OCI-LY7 (cell line): ENCODE data around the gene CAPS. TPM values are rescaled to one million over a fixed set of nuclear protein-coding genes. Genes with fewer than 3 reads are reported as not detected.
A peak's percentile ranks its signal among the peaks of the same experiment; 100 is the strongest.

Source experiments
- BruUV-seq: library from RNA; stranded (reverse); fragments of 400-500 nt; replicated peaks from 2 replicates; lab custom pipeline; 2021; lab: Mats Ljungman, UMichigan
- CTCF ChIA-PET: fragments of 300-600 bp; sonication (Branson Sonifier 250); formaldehyde crosslinking; loops from one replicate; lab custom pipeline; 2022; ENCODE audit warnings: antibody characterized with exemption; ENCODE audit not compliant: unreplicated experiment; lab: Charles Lee
- POLR2A ChIA-PET: fragments of 300-600 bp; sonication (Branson Sonifier 250); formaldehyde crosslinking; loops from one replicate; lab custom pipeline; 2022; ENCODE audit warnings: antibody characterized with exemption; lab: Charles Lee
- DNase-seq: peaks from one replicate; pipeline ENCODE4 v3.0.0-alpha.2; 2015; ENCODE audit warnings: low spot score
- H2AFZ ChIP-seq: fragments of 200-600 bp; sonication (generic), shearing (Covaris generic); 2 replicates; pipeline ENCODE4 v1.6.1; 2014; ENCODE audit warnings: mild to moderate bottlenecking, antibody characterized with exemption, low read length, moderate library complexity
- H3K27ac ChIP-seq: fragments of 200-600 bp; sonication (generic); 2 replicates; pipeline ENCODE4 v1.5.1; 2014; ENCODE audit warnings: mixed run types, low read depth, mild to moderate bottlenecking, moderate library complexity, low read length, inconsistent platforms; ENCODE audit not compliant: poor library complexity, severe bottlenecking
- H3K36me3 ChIP-seq: fragments of 200-600 bp; sonication (generic); 2 replicates; pipeline ENCODE4 v1.6.1; 2014; ENCODE audit warnings: mild to moderate bottlenecking, antibody characterized with exemption, low read length, moderate library complexity, mixed read lengths; ENCODE audit not compliant: insufficient read depth
- H3K4me1 ChIP-seq: fragments of 200-600 bp; sonication (generic); 2 replicates; pipeline ENCODE4 v1.5.1; 2014; ENCODE audit warnings: mild to moderate bottlenecking, low read length; ENCODE audit not compliant: insufficient read depth, poor library complexity, severe bottlenecking
- H3K4me2 ChIP-seq: fragments of 200-600 bp; sonication (generic); 2 replicates; pipeline ENCODE4 v1.6.1; 2014; ENCODE audit warnings: mild to moderate bottlenecking, low read length
- H3K4me3 ChIP-seq: fragments of 200-600 bp; sonication (generic); 2 replicates; pipeline ENCODE4 v1.5.1; 2014; ENCODE audit warnings: mild to moderate bottlenecking, low read depth, low read length; ENCODE audit not compliant: poor library complexity, severe bottlenecking
- H3K79me2 ChIP-seq: fragments of 200-600 bp; sonication (generic); 2 replicates; pipeline ENCODE4 v1.6.1; 2016; ENCODE audit warnings: low read depth, mild to moderate bottlenecking, low read length, moderate library complexity, mixed read lengths; ENCODE audit not compliant: insufficient read depth
- H3K9me2 ChIP-seq: fragments of 200-600 bp; sonication (generic); 2 replicates; pipeline ENCODE4 v1.6.1; 2016; ENCODE audit warnings: mild to moderate bottlenecking, low read length, mixed read lengths; ENCODE audit not compliant: insufficient read depth
- H3K9me3 ChIP-seq: fragments of 200-600 bp; sonication (generic); 2 replicates; pipeline ENCODE4 v1.6.1; 2014; ENCODE audit warnings: mild to moderate bottlenecking, mixed run types, low read length, mixed read lengths
- H4K20me1 ChIP-seq: fragments of 200-600 bp; sonication (generic); 2 replicates; pipeline ENCODE4 v1.6.1; 2014; ENCODE audit warnings: mild to moderate bottlenecking, antibody characterized with exemption, low read length, moderate library complexity, mixed read lengths; ENCODE audit not compliant: insufficient read depth
- EZH2phosphoT487 ChIP-seq: fragments of 200-600 bp; sonication (generic); IDR thresholded peaks from 2 replicates; pipeline ENCODE4 v1.6.1; 2018; ENCODE audit warnings: low read depth, borderline replicate concordance, mild to moderate bottlenecking, mixed run types, antibody characterized with exemption, low read length, moderate library complexity, mixed read lengths
- intact Hi-C: fragments of 100-400 bp; cut with micrococcal nuclease; formaldehyde crosslinking; loops from one replicate; pipeline ENCODE4 v1.10.0; 2022; ENCODE audit not compliant: unreplicated experiment
- total RNA-seq, 2 experiments: library from RNA; depleted of rRNA in 1 of 2; stranded (reverse); fragments of >200 nt in 1 of 2; shearing (Covaris generic) in 1 of 2; gene quantifications; 2 replicates each; pipeline ENCODE4 v1.2.3, GENCODE V29; 2014 to 2022
- TF ChIP-seq, protein P1 (sequence below): fragments of 200-600 bp; sonication (generic); conservative IDR thresholded peaks from 2 replicates; pipeline ENCODE4 v1.5.1; 2014; ENCODE audit warnings: mild to moderate bottlenecking, antibody characterized with exemption, low read length, moderate library complexity, mixed read lengths

The CAPS gene
- total RNA-seq, 2 experiments from 2014 or later: 8.1 to 11.0 TPM

DNA sequence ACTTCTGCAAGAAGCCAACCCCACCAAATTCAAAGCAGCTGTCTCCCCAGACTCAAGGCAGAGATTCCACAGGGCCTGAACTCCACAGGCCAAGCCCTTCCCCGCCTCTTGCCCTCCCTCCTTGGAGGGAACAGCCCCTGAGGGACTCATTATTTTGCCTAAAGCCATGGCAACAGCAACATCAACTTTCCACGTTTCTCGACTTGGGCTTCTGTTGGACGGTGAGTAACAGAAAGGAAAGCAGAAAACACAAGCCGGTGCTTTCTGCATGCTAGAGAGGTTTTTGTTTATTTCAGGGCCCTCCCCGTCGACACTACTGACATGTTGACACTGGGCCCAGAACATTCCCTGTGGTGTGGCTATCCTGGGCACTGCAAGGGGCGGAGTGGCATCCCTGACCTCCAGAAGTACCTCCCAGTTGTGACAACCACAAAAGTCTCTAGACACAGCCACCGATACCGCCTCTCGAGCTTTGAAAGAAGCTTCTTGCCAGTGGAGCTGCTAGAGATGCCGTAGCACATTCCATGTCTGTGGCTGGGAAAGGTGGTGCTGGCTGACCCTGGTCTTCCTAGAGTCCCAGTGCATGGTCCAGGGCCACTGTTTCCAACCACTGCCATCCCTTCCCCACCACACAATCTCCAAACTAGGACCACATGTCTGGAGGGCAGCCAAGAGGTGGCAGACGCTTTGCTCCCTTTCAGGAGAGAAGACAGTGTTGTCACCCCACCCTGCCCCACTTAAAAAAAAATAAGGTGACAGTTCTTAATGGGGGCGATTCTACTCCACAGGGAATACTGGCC lies 12.8 kb downstream of the CAPS start:
- no TSS peak for BruUV-seq
- H2AFZ ChIP-seq: no peak overlapping the region

DNA sequence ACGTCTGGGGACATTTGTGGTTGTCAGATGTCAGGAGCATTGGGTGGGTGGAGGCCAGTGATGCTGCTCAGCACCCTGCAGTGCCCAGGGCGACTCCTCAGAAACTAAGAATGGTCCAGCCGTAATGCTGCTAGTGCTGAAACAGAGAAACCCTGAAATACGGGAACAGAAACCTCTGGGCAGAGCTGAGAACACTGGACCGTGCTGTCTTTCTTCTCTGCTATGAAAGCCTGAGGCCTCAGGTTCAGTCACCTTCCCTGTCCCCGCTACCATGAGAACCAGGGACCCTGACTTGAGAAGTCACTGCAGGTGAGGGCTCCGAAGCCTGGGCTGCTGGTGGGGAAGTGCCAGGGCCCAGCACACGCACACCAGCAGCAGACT lies 13.4 kb downstream of the CAPS start:
- Histone ChIP-seq H4K20me1 (no peaks in the 10 kb centered on the region), H3K9me2 (no peaks in the 10 kb centered on the region), H3K79me2 (no peaks in the 10 kb centered on the region), H3K27ac (peak overlapping the region; percentile 12), H2AFZ (no peak overlapping the region), H3K4me3 (no peak overlapping the region), H3K9me3 (no peaks in the 10 kb centered on the region), H3K4me2 (no peak overlapping the region), H3K4me1 (peaks cover 14% of the 10 kb centered on the region), H3K36me3 (peaks cover 97% of the 10 kb centered on the region)
- POLR2A ChIA-PET: no interaction called here
- DNase-seq: peak; percentile 57
- CTCF ChIA-PET: no interaction called here
- TF ChIP-seq, protein P1, sequence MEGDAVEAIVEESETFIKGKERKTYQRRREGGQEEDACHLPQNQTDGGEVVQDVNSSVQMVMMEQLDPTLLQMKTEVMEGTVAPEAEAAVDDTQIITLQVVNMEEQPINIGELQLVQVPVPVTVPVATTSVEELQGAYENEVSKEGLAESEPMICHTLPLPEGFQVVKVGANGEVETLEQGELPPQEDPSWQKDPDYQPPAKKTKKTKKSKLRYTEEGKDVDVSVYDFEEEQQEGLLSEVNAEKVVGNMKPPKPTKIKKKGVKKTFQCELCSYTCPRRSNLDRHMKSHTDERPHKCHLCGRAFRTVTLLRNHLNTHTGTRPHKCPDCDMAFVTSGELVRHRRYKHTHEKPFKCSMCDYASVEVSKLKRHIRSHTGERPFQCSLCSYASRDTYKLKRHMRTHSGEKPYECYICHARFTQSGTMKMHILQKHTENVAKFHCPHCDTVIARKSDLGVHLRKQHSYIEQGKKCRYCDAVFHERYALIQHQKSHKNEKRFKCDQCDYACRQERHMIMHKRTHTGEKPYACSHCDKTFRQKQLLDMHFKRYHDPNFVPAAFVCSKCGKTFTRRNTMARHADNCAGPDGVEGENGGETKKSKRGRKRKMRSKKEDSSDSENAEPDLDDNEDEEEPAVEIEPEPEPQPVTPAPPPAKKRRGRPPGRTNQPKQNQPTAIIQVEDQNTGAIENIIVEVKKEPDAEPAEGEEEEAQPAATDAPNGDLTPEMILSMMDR: no peak
- no peak for TF ChIP-seq EZH2phosphoT487
- intact Hi-C loops: no loop called here
- no TSS peak for BruUV-seq

More for the DNA sequence above, 12.8 kb downstream of the CAPS start:
- H3K4me1 ChIP-seq: peaks cover 14% of the 10 kb centered on the region
- H4K20me1 ChIP-seq: no peaks in the 10 kb centered on the region
- TF ChIP-seq, protein P1: no peak
- no peak for TF ChIP-seq EZH2phosphoT487
- H3K4me3 ChIP-seq: no peak overlapping the region
- no peaks in the 10 kb centered on the region for H3K9me3 ChIP-seq
- CTCF ChIA-PET: no interaction called here
- peak overlapping the region; percentile 12 for H3K27ac ChIP-seq
- no peaks in the 10 kb centered on the region for H3K9me2 ChIP-seq
- no peaks in the 10 kb centered on the region for H3K79me2 ChIP-seq
- intact Hi-C loops: no loop called here
- no peak for DNase-seq
- no peak overlapping the region for H3K4me2 ChIP-seq
- POLR2A ChIA-PET: no interaction called here
- peaks cover 97% of the 10 kb centered on the region for H3K36me3 ChIP-seq

DNA sequence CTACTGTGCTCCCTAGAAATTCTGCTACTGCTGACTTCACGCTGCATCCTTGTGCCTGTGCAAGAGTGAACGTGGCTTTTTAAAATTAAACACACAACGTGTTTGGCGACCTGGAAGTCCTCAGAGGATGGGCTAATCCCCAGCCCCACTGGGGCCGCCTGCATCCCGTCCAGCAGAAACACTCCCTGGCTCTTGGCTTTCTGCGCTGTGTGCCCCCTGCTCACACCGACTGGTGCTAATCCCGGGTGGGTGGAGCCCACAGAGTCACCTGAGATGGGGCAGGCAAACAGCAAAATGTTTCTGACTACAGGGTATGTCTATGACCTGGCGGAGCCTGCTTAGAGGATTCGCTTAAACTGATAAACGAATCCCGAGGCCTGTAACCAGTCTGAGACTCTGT lies 15.1 kb downstream of the CAPS start:
- no peaks in the 10 kb centered on the region for H3K79me2 ChIP-seq
- CTCF ChIA-PET: no interaction called here
- no peak overlapping the region for H3K27ac ChIP-seq
- H4K20me1 ChIP-seq: no peaks in the 10 kb centered on the region
- H3K4me1 ChIP-seq: peaks cover 14% of the 10 kb centered on the region
- intact Hi-C loops: no loop called here
- BruUV-seq: no TSS peak
- no peaks in the 10 kb centered on the region for H3K9me3 ChIP-seq
- no peaks in the 10 kb centered on the region for H3K9me2 ChIP-seq
- no peak overlapping the region for H2AFZ ChIP-seq
- H3K4me2 ChIP-seq: no peak overlapping the region
- no peak for DNase-seq
- peaks cover 97% of the 10 kb centered on the region for H3K36me3 ChIP-seq
- no peak for TF ChIP-seq EZH2phosphoT487
- TF ChIP-seq, protein P1: no peak
- POLR2A ChIA-PET: no interaction called here
- H3K4me3 ChIP-seq: no peak overlapping the region
